GM12874 (cell line): ENCODE measurements around the gene CHST3.

Experiments used
- TF ChIP-seq, protein P1 (sequence below): IDR thresholded peaks from 2 replicates; pipeline ENCODE4 v1.5.1; 2011; ENCODE audit warnings: low read depth, mild to moderate bottlenecking, control low read depth, low read length, moderate library complexity; ENCODE audit not compliant: insufficient read depth

The CHST3 gene

DNA sequence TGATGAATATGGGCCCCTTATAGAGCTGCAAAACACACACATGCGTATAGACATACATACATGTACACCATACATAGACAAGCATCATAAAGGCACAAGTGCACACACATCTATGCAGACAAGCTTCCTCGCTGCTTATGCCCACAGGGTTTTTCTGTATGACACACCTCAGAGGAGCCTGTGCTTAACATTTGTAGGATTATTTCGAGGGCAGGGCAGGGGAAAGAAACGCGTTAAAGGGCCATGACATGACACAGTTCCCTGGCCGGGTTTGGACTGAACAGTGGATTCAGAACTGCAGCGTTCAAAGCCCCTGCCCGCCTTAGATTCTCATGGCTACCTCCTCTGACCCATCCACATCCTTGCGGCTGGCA lies 44.8 kb downstream of the CHST3 start:
- TF ChIP-seq, protein P1, sequence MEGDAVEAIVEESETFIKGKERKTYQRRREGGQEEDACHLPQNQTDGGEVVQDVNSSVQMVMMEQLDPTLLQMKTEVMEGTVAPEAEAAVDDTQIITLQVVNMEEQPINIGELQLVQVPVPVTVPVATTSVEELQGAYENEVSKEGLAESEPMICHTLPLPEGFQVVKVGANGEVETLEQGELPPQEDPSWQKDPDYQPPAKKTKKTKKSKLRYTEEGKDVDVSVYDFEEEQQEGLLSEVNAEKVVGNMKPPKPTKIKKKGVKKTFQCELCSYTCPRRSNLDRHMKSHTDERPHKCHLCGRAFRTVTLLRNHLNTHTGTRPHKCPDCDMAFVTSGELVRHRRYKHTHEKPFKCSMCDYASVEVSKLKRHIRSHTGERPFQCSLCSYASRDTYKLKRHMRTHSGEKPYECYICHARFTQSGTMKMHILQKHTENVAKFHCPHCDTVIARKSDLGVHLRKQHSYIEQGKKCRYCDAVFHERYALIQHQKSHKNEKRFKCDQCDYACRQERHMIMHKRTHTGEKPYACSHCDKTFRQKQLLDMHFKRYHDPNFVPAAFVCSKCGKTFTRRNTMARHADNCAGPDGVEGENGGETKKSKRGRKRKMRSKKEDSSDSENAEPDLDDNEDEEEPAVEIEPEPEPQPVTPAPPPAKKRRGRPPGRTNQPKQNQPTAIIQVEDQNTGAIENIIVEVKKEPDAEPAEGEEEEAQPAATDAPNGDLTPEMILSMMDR: no peak

- TF ChIP-seq, protein P1: no peak
Measured at GRCh38 chr10:72009425-72010081, 45.4 kb downstream of the CHST3 start.

DNA sequence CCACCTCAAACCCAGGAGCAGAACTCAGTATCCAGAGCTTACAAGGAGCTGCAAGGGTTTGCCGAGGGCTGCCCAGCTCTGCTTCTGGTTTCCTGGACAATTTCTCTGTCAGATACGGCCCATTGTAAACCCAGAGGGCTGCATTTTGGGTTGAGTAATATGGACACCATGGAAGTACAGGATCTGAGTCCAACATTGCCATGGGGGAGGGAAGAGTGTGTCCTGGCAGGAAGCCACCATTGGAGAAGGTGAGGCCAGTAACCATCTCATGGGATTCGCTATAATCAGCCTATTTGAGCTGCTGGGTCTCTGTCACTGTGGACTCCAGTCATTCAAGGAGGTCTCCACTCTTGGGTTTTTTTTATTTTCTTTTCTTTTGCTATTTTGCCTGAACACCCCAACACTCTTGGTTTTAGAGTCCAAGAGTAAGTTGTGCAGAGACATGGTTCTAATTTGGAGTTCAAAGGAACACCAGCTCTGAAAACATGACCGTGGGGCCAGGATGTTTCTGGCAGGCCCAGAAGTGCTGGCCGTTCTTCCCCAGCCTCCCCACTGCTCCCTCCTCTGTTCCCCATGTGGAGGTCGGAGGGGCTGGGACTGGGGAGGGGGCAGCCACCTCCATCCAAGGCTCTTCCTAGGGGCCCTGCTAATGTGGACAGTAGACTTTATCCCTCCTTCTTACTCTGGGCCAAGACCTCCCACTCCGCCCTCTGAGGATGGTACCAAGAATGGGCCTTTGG lies 46.2 kb downstream of the CHST3 start:
- TF ChIP-seq, protein P1: no peak

DNA sequence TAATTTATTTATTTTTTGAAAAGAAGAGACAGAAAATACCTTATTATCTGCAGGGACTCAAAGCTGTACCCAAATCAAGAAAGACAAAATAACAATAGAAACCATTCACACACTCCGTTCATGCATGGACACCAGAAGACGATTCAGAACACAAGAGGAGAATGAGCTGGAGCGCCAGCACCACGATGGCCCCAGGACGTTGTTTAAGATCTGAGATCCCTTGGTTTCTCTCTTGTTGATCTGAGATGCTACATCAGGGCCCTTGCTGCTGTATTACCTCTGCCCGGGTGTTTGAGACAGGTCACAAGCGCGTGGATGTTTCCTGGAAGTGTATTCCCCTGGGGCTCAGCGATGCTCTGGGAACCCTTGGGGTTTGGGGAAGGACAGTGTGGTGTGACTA lies 46.8 kb downstream of the CHST3 start:
- TF ChIP-seq, protein P1: no peak

GRCh38 chr10:72011468-72011867 lies 47.3 kb downstream of the CHST3 start:
- TF ChIP-seq, protein P1: no peak

- TF ChIP-seq, protein P1: no peak
Measured at GRCh38 chr10:72011976-72012512, 47.8 kb downstream of the CHST3 start.

DNA sequence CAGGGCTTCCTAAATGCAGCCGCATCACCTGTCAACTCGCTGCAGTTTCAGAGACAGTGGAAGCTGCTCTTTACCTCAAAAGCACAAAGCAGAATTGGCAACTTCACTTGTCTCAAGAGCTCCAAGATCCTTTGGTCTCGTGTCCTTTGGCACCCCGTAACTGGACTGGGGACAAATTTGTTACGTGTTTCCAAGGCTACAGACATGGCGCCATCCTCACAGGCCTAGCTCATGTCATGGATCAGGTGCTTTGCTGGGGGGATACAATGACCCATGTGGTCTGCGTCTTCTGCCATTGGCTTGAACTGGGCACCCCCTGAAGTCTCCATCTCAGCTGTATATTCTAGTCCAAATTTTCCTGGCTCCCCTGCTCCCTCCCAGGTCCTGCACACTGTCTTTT lies 48.6 kb downstream of the CHST3 start:
- TF ChIP-seq, protein P1: no peak
